Dermis blood vessel endothelial cell (primary cell): Measurements from ENCODE around the gene KIF21A. TPM values are rescaled to one million over a fixed set of nuclear protein-coding genes. Genes with fewer than 3 reads are reported as not detected.
"Not testable (repeated sequence)": the region's sequence is repeated elsewhere in the genome, so short reads cannot be mapped to it uniquely, and the experiment has no call there.

Experiments used
- DNase-seq: peaks from one replicate; pipeline ENCODE4 v3.0.0; 2010
- total RNA-seq: library from RNA; depleted of rRNA; stranded (reverse); fragments of >200 nt; gene quantifications from 2 replicates; pipeline ENCODE4 v1.2.3, GENCODE V29; 2014

Gene KIF21A
- total RNA-seq, 1 donor from 2014 or later, result 8.3 TPM

DNA sequence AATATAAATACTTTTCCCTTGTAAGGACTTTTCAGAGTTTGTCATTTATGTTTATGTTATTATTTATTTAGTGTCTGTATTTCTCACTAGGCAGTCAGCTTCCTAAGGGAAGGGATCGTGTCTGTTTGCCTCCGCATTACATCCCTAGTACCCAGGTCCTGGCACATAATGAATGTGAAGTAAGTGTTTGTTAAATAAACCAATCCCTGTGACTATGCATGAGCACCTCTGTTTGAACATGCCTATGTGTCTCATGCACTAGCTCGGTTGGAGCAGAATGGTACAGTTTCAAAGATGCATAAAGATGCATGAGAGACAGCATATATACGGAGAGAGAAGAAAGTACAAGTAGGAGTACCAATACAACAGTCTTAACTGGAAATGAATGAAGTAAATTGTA is 99.3 kb downstream of the KIF21A start:
- DNase-seq, result no peak

- DNase-seq, result no peak
Measured at GRCh38 chr12:39341761-39342160, 101.2 kb downstream of the KIF21A start.

GRCh38 chr12:39341179-39341578 is 101.7 kb downstream of the KIF21A start:
- DNase-seq, result no peak

GRCh38 chr12:39332661-39333175 is 110.2 kb downstream of the KIF21A start:
- DNase-seq, result no peak

GRCh38 chr12:39331539-39332261 is 111.2 kb downstream of the KIF21A start:
- DNase-seq, result no peak

DNA sequence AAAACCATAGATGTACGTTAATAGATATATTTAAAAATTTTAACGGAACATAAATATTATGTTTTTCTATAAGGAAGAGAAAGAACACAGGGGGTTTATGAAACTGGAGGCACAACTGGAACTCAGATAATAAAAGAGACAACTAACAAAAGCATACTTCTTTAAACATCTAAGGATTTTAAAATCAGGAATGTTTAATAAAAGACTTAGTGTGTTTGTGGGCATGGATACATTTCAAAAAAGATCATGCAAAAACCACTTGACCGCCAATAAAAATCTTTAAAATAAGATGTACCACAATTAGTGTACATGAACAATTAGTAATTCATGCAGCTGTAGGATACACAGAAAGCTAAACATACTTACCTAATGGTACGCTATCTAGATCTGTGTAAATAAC is 113.0 kb downstream of the KIF21A start:
- no peak for DNase-seq

DNA sequence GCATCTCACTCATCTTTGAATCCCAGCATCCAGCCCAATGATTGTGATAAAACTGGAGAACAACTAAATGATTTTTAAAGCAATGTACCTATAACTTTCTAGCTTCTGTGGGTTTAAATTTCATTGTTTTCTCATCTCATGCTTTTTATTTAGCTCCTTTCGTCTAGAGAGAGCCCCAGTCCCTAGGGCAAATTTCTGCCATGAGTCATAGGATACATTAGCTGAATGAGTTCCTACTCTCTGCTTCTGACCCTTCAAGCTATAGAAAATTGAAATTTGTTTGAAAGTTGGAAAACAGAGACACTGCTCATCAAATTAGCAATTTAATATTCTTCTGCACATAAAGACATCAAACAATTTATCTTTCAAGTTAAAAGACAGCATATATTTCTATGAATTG is 113.9 kb downstream of the KIF21A start:
- DNase-seq, result no peak

GRCh38 chr12:39327965-39328364 is 115.0 kb downstream of the KIF21A start:
- no peak for DNase-seq

GRCh38 chr12:39327510-39327909 is 115.4 kb downstream of the KIF21A start:
- no peak for DNase-seq

DNA sequence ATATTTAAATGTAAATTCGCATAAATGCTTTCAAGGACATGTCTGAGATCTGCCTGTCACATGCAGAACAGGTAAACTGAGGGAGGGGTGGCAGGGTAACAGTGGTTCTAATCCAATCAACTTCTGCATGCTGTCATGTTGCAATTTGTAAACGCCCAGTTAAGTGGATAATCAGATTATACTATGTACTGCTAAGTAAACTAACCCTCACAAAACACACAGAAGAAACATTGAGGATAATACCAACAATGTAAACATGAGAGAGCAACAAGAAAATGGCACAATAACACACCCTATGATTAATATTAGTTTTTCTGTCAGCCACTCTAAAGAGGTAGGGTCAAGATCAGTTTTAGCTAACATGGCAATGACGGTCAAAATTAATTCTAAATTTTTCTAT is 123.7 kb downstream of the KIF21A start:
- no peak for DNase-seq

DNA sequence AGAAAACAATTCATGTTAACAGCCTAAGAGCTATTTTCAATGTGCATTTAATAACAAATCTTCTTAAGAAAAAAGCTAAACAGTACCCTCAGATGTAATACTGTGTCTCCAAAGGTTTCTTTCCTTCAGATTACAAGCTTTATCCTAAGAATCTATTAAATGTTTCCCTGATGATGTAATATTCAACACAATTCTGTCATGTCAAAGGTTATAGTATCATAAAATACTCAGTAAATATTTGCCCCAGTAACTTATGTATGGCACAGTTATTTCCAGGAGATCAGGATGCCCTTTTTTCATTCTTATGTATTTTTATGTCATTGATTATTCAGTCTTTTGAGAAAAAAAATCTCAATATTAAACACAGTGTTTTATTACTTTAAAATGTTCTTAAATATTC is 128.4 kb downstream of the KIF21A start:
- no peak for DNase-seq

GRCh38 chr12:39309516-39309915 is 133.4 kb downstream of the KIF21A start:
- DNase-seq, result peak; percentile 45

DNA sequence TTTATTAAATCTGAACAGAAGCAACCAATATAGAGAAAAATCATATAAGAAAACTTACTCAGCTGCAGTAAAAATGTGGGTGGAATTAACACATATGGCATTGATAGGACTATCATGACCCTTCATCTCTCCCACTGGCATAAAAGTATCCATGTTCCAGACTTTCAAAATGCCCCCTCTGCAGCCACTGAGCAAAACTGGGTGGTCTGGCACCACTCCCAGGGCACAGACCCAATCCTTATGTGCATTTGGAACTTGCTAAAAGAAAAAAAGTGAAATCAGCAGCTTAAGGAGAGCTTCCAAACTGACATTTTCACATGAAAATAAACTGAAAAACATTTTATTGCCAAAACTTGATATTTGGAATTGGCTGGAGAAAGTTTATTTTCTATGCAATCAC is 141.5 kb downstream of the KIF21A start:
- DNase-seq, result no peak

- peak; percentile 89 for DNase-seq
Measured at GRCh38 chr12:39300799-39301198, 142.1 kb downstream of the KIF21A start.

GRCh38 chr12:39297891-39298290 is 145.0 kb downstream of the KIF21A start:
- no peak for DNase-seq

GRCh38 chr12:39296496-39296895 is 146.4 kb downstream of the KIF21A start:
- no peak for DNase-seq

DNA sequence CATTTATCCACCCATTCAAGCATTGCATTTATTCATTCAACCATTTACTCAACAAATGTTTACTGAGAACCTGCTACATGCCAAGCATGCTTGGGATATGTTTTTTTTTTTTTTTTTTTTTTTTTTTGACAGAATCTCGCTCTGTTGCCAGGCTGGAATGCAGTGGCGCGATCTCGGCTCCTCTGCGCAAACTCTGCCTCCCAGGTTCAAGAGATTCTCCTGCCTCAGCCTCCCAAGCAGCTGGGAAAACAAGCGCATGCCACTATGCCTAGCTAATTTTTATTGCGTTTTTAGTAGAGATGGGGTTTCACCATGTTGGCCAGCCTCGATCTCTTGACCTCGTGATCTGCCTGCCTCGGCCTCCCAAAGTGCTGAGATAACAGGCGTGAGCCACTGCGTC is 147.3 kb downstream of the KIF21A start:
- not testable (repeated sequence) for DNase-seq

GRCh38 chr12:39294715-39295114 is 148.2 kb downstream of the KIF21A start:
- no peak for DNase-seq

DNA sequence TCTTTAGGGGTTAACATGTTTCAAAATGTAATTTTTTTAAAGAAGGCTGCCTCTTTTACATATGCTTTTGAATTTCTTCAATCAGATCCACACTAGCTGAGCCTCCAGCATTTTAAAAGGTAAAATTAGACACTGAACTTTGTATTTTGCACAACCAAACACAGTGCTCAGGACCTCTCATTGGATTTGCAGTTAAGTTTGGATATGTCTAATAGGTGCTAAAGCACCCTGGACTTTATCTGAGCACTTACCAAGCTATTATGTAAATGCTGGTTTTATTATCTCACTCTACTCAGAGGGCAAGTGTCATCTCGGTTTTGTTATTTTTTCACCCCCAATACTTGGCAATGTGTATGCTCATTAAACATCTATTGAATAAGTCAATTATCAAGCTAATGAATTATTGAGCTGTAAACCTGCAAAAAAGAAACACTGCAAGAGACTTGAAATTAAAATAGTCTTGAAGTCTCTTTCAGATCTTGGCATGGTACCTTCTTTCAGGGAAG is 150.7 kb downstream of the KIF21A start:
- DNase-seq, result no peak

- no peak for DNase-seq
Measured at GRCh38 chr12:39287817-39288216, 155.1 kb downstream of the KIF21A start.

DNA sequence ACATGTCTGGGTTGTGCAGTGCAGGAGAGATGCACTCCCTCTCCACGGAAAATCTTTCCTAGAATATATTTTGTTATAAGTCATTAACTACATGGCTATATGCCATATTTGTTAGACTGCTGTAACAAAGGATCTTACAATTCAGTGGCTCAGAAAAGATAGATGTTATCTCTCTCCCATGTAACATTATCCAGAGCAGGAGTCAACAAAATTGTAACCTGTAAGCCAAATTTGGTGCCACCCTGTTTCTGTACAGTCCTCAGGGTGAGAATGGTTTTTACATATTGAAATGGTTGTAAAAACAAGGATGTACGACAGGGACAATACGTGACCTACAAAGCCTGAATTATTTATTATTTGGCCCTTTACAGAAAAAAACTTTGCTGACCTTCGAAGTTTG is 155.5 kb downstream of the KIF21A start:
- no peak for DNase-seq

DNA sequence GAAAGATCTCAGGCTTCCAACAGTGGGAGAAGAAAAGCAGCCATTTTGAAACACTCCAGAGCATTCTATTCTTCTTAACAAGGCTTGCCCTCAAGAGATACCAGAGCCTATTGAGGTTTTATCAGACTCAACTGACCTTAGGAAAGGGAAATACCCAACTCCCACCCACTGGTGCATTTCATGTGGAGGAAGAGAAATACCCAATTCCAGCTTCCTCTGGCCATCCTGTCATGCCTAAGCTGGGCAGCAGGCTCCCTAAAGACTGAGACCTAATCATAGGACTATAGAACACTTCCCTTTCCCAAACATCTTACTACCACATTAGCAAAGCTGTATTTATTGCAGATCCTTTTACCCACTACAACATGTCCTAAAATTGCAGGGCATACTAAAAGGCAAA is 164.5 kb downstream of the KIF21A start:
- DNase-seq, result no peak

DNA sequence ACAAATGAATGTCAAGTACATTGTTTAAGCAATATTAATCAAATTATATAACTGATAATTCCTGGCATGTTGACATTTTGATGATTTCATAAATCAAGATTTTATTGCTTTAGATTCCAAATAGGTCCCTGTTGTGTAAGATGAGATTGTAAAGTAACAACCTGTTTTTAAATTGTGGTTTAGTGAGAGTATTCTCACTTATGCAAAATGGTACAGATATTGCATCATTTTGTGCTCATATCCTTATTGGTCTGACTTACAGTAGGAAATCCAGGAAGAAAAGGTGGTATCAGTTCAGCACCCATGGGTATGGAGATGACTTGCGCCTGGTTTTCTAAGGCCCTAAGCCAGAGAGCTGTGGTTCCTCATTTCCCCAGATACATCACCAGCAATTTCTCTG is 165.5 kb downstream of the KIF21A start:
- no peak for DNase-seq

DNA sequence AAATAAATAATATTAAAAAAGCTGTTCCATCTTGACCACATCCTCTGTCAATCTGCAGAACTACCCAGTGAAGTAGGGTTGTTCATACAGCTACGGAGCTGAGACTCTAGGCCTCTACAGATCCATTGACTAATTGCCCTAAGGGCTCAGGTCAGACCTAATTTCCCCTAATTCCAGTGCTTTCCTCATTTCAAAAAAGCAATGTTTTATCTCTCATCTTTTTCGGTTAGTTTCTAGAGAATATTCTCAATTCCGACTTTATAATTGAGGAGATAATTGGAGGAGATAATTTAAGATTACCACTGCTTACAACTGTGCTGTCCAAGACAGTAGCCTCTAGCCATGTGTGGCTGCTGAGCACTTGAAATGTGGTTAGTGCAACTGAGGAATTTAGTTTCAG is 167.1 kb downstream of the KIF21A start:
- DNase-seq, result no peak
